HEK293 (cell line): ENCODE data around the gene NEK2.
A peak's percentile ranks its signal among the peaks of the same experiment; 100 is the strongest.

ENCODE experiments used
- GLIS2 ChIP-seq: fragments of 450-650 bp; formaldehyde crosslinking; IDR thresholded peaks from 2 replicates; pipeline ENCODE4 v1.5.1; 2016; ENCODE audit warnings: missing biosample characterization, missing genetic modification characterization
- KLF9 ChIP-seq: fragments of 450-650 bp; formaldehyde crosslinking; IDR thresholded peaks from 2 replicates; pipeline ENCODE4 v1.5.1; 2016; ENCODE audit warnings: missing biosample characterization, missing genetic modification characterization, low read depth
- YY1 ChIP-seq: fragments of 450-650 bp; formaldehyde crosslinking; IDR thresholded peaks from 2 replicates; pipeline ENCODE4 v1.5.1; 2018; ENCODE audit warnings: missing biosample characterization, missing genetic modification characterization
- ZNF112 ChIP-seq: fragments of 450-650 bp; formaldehyde crosslinking; IDR thresholded peaks from 2 replicates; pipeline ENCODE4 v1.5.0; 2017; ENCODE audit warnings: missing biosample characterization, missing genetic modification characterization
- ZNF391 ChIP-seq: fragments of 450-650 bp; formaldehyde crosslinking; IDR thresholded peaks from 2 replicates; pipeline ENCODE4 v1.5.1; 2016; ENCODE audit warnings: low read depth, missing biosample characterization, missing genetic modification characterization, borderline replicate concordance
- ZNF596 ChIP-seq: fragments of 450-650 bp; IDR thresholded peaks from 2 replicates; pipeline ENCODE4 v1.5.0; 2018; ENCODE audit warnings: missing biosample characterization, mild to moderate bottlenecking, missing genetic modification characterization, moderate library complexity
- ZNF792 ChIP-seq: fragments of 450-650 bp; formaldehyde crosslinking; IDR thresholded peaks from 2 replicates; pipeline ENCODE4 v1.5.1; 2016; ENCODE audit warnings: missing biosample characterization, missing genetic modification characterization
- TF ChIP-seq, protein P1 (sequence below): fragments of 450-650 bp; formaldehyde crosslinking; IDR thresholded peaks from 2 replicates; pipeline ENCODE4 v1.5.1; 2016; ENCODE audit warnings: missing biosample characterization, missing genetic modification characterization
- TF ChIP-seq, protein P2 (sequence below): fragments of 450-650 bp; formaldehyde crosslinking; IDR thresholded peaks from 2 replicates; pipeline ENCODE4 v1.5.1; 2017; ENCODE audit warnings: missing biosample characterization, missing genetic modification characterization

DNA sequence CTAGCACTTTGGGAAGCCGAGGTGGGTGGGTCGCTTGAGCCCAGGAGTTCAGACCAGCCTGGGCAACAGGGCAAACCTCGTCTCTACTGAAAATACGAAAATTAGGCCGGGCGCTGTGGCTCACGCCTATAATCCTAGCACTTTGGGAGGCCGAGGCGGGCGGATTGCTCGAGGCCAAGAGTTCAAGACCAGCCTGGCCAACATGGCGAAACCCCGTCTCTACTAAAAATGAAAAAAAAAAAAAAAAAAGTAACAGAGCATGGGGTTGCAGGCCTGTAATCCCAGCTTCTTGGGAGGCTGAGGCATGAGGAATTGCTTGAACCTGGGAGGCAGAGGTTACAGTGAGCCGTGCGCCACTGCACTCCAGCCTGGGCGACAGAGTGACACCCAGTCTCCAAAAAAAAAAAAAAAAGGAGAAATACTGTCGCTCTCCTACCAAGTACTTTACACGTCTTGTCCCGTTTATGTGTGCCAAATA lies 724 bp upstream of the NEK2 start:
- TF ChIP-seq, protein P1, sequence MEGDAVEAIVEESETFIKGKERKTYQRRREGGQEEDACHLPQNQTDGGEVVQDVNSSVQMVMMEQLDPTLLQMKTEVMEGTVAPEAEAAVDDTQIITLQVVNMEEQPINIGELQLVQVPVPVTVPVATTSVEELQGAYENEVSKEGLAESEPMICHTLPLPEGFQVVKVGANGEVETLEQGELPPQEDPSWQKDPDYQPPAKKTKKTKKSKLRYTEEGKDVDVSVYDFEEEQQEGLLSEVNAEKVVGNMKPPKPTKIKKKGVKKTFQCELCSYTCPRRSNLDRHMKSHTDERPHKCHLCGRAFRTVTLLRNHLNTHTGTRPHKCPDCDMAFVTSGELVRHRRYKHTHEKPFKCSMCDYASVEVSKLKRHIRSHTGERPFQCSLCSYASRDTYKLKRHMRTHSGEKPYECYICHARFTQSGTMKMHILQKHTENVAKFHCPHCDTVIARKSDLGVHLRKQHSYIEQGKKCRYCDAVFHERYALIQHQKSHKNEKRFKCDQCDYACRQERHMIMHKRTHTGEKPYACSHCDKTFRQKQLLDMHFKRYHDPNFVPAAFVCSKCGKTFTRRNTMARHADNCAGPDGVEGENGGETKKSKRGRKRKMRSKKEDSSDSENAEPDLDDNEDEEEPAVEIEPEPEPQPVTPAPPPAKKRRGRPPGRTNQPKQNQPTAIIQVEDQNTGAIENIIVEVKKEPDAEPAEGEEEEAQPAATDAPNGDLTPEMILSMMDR (tag by site-specific recombination): no peak
- TF ChIP-seq ZNF596 (tag by site-specific recombination) (no peak), YY1 (tag by site-specific recombination) (no peak), ZNF112 (tag by site-specific recombination) (no peak), ZNF792 (no peak), GLIS2 (no peak; the same call in 1 of the 2 replicates), ZNF391 (tag by site-specific recombination) (0 out of 2 replicates have a peak, but pooled peaks have one; percentile 5), KLF9 (tag by site-specific recombination) (no peak)
- TF ChIP-seq, protein P2, sequence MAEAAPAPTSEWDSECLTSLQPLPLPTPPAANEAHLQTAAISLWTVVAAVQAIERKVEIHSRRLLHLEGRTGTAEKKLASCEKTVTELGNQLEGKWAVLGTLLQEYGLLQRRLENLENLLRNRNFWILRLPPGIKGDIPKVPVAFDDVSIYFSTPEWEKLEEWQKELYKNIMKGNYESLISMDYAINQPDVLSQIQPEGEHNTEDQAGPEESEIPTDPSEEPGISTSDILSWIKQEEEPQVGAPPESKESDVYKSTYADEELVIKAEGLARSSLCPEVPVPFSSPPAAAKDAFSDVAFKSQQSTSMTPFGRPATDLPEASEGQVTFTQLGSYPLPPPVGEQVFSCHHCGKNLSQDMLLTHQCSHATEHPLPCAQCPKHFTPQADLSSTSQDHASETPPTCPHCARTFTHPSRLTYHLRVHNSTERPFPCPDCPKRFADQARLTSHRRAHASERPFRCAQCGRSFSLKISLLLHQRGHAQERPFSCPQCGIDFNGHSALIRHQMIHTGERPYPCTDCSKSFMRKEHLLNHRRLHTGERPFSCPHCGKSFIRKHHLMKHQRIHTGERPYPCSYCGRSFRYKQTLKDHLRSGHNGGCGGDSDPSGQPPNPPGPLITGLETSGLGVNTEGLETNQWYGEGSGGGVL (tag by site-specific recombination): no peak
